ENCODE data around the gene BACH2.

Gene BACH2

GRCh38 chr6:90294614-90294988, 2.0 kb downstream of the BACH2 start:
- H3K36me3 ChIP-seq (replicated peaks in 1 of 2; ENCODE audit: control insufficient read depth in 2 of 2, insufficient read depth in 2 of 2, low read length in 2 of 2), result no peaks in the 10 kb centered on the region
- no peaks in the 10 kb centered on the region for H3K79me1 ChIP-seq (ENCODE audit: low read depth, low read length)
- H3K27me3 ChIP-seq (ENCODE audit: control insufficient read depth in 3 of 3, insufficient read depth in 3 of 3, low read depth in 1 of 3, low read length in 3 of 3), result peaks cover 0 to 11% (median 3%) of the 10 kb centered on the region in 3 experiments
- H3K4me3 ChIP-seq (ENCODE audit: low read length in 2 of 2), result peak overlapping the region in 1 of 2 donors; percentile 66
- H4K91ac ChIP-seq (ENCODE audit: low read depth, low read length, poor library complexity), result no peak overlapping the region
- no peak overlapping the region for H3K4ac ChIP-seq (ENCODE audit: low read length)
- no peak overlapping the region for H3K14ac ChIP-seq (ENCODE audit: low read length)
- no peak overlapping the region for H2BK15ac ChIP-seq (ENCODE audit: low read length)
- peak overlapping the region; percentile 86 for H2AFZ ChIP-seq (ENCODE audit: low read length)
- no peak overlapping the region for H3K23ac ChIP-seq (ENCODE audit: low read depth, low read length, poor library complexity)
- DNase-seq (ENCODE audit: low spot score), result no peak
- no peak overlapping the region for H2BK5ac ChIP-seq (ENCODE audit: low read length)
- no CpG with 5 or more reads among the region's 15 CpGs for WGBS, 2 donors (ENCODE audit: extremely low coverage in 2 of 2, insufficient read length in 2 of 2, insufficient replicate concordance in 1 of 2)
- H2BK12ac ChIP-seq (ENCODE audit: low read length), result no peak overlapping the region
- no peak overlapping the region for H4K8ac ChIP-seq (ENCODE audit: low read depth, low read length)
- no peaks in the 10 kb centered on the region for H3K9me3 ChIP-seq (replicated peaks in 1 of 2; ENCODE audit: control insufficient read depth in 2 of 2, insufficient read depth in 1 of 2, low read depth in 1 of 2, low read length in 2 of 2)
- no peak overlapping the region for H3K9ac ChIP-seq (ENCODE audit: low read depth, low read length, poor library complexity)
- H3K4me2 ChIP-seq (ENCODE audit: insufficient read depth, low read length, poor library complexity, severe bottlenecking), result peak overlapping the region; percentile 95
- no peak overlapping the region for H2AK5ac ChIP-seq (ENCODE audit: low read depth, low read length)
- no peak overlapping the region for H3K27ac ChIP-seq (replicated peaks; ENCODE audit: low read length)
- no peak overlapping the region for H2BK120ac ChIP-seq (ENCODE audit: low read depth, low read length)
- H3K4me1 ChIP-seq (ENCODE audit: control insufficient read depth in 2 of 2, insufficient read depth in 1 of 2, low read depth in 1 of 2, low read length in 2 of 2), result peaks cover 13 to 47% of the 10 kb centered on the region in 2 donors
- no peak overlapping the region for H3K18ac ChIP-seq (ENCODE audit: low read length)

- WGBS, 2 donors (ENCODE audit: extremely low coverage in 2 of 2, insufficient read length in 2 of 2, insufficient replicate concordance in 1 of 2), result no CpG with 5 or more reads among the region's 5 CpGs
Measured at GRCh38 chr6:90294008-90294511, 2.6 kb downstream of the BACH2 start.

GRCh38 chr6:90293319-90293953, 3.2 kb downstream of the BACH2 start:
- WGBS, 2 donors (ENCODE audit: extremely low coverage in 2 of 2, insufficient read length in 2 of 2, insufficient replicate concordance in 1 of 2), result no CpG with 5 or more reads among the region's 3 CpGs
- Histone ChIP-seq H3K36me3 (replicated peaks in 1 of 2; ENCODE audit: control insufficient read depth in 2 of 2, insufficient read depth in 2 of 2, low read length in 2 of 2) (no peaks in the 10 kb centered on the region), H3K4me2 (ENCODE audit: insufficient read depth, low read length, poor library complexity, severe bottlenecking) (no peak overlapping the region), H2BK12ac (ENCODE audit: low read length) (no peak overlapping the region), H3K27ac (replicated peaks; ENCODE audit: low read length) (no peak overlapping the region), H3K9ac (ENCODE audit: low read depth, low read length, poor library complexity) (no peak overlapping the region), H3K79me1 (ENCODE audit: low read depth, low read length) (no peaks in the 10 kb centered on the region), H2AFZ (ENCODE audit: low read length) (no peak overlapping the region), H2BK120ac (ENCODE audit: low read depth, low read length) (no peak overlapping the region), H4K8ac (ENCODE audit: low read depth, low read length) (no peak overlapping the region), H3K9me3 (replicated peaks in 1 of 2; ENCODE audit: control insufficient read depth in 2 of 2, insufficient read depth in 1 of 2, low read depth in 1 of 2, low read length in 2 of 2) (no peaks in the 10 kb centered on the region), H3K14ac (ENCODE audit: low read length) (no peak overlapping the region), H3K27me3 (ENCODE audit: control insufficient read depth in 3 of 3, insufficient read depth in 3 of 3, low read depth in 1 of 3, low read length in 3 of 3) (peaks cover 0 to 11% (median 0%) of the 10 kb centered on the region in 3 experiments), H3K18ac (ENCODE audit: low read length) (no peak overlapping the region), H3K4me3 (ENCODE audit: low read length in 2 of 2) (no peak overlapping the region), H3K4me1 (ENCODE audit: control insufficient read depth in 2 of 2, insufficient read depth in 1 of 2, low read depth in 1 of 2, low read length in 2 of 2) (peaks cover 13 to 47% of the 10 kb centered on the region in 2 donors), H4K91ac (ENCODE audit: low read depth, low read length, poor library complexity) (no peak overlapping the region), H2BK15ac (ENCODE audit: low read length) (no peak overlapping the region), H2AK5ac (ENCODE audit: low read depth, low read length) (no peak overlapping the region), H3K4ac (ENCODE audit: low read length) (no peak overlapping the region), H2BK5ac (ENCODE audit: low read length) (no peak overlapping the region), H3K23ac (ENCODE audit: low read depth, low read length, poor library complexity) (no peak overlapping the region)
- no peak for DNase-seq (ENCODE audit: low spot score)

More at GRCh38 chr6:90294008-90294511, 2.6 kb downstream of the BACH2 start:
- Histone ChIP-seq H2BK120ac (ENCODE audit: low read depth, low read length) (no peak overlapping the region), H3K79me1 (ENCODE audit: low read depth, low read length) (no peaks in the 10 kb centered on the region), H2BK5ac (ENCODE audit: low read length) (no peak overlapping the region), H2AK5ac (ENCODE audit: low read depth, low read length) (no peak overlapping the region), H3K4ac (ENCODE audit: low read length) (no peak overlapping the region), H3K27me3 (ENCODE audit: control insufficient read depth in 3 of 3, insufficient read depth in 3 of 3, low read depth in 1 of 3, low read length in 3 of 3) (peaks cover 0 to 11% (median 0%) of the 10 kb centered on the region in 3 experiments), H2AFZ (ENCODE audit: low read length) (no peak overlapping the region), H3K9ac (ENCODE audit: low read depth, low read length, poor library complexity) (no peak overlapping the region), H2BK15ac (ENCODE audit: low read length) (no peak overlapping the region), H3K18ac (ENCODE audit: low read length) (no peak overlapping the region), H3K4me3 (ENCODE audit: low read length in 2 of 2) (no peak overlapping the region), H4K91ac (ENCODE audit: low read depth, low read length, poor library complexity) (no peak overlapping the region), H3K4me2 (ENCODE audit: insufficient read depth, low read length, poor library complexity, severe bottlenecking) (no peak overlapping the region), H2BK12ac (ENCODE audit: low read length) (no peak overlapping the region), H3K9me3 (replicated peaks in 1 of 2; ENCODE audit: control insufficient read depth in 2 of 2, insufficient read depth in 1 of 2, low read depth in 1 of 2, low read length in 2 of 2) (no peaks in the 10 kb centered on the region), H3K14ac (ENCODE audit: low read length) (no peak overlapping the region), H3K4me1 (ENCODE audit: control insufficient read depth in 2 of 2, insufficient read depth in 1 of 2, low read depth in 1 of 2, low read length in 2 of 2) (peaks cover 15 to 47% of the 10 kb centered on the region in 2 donors), H3K36me3 (replicated peaks in 1 of 2; ENCODE audit: control insufficient read depth in 2 of 2, insufficient read depth in 2 of 2, low read length in 2 of 2) (no peaks in the 10 kb centered on the region), H3K27ac (replicated peaks; ENCODE audit: low read length) (no peak overlapping the region), H3K23ac (ENCODE audit: low read depth, low read length, poor library complexity) (no peak overlapping the region), H4K8ac (ENCODE audit: low read depth, low read length) (no peak overlapping the region)
- no peak for DNase-seq (ENCODE audit: low spot score)

- Histone ChIP-seq H3K79me1 (ENCODE audit: low read depth, low read length) (no peaks in the 10 kb centered on the region), H3K27ac (replicated peaks; ENCODE audit: low read length) (no peak overlapping the region), H3K4me3 (ENCODE audit: low read length in 2 of 2) (no peak overlapping the region), H3K9ac (ENCODE audit: low read depth, low read length, poor library complexity) (no peak overlapping the region), H3K9me3 (replicated peaks in 1 of 2; ENCODE audit: control insufficient read depth in 2 of 2, insufficient read depth in 1 of 2, low read depth in 1 of 2, low read length in 2 of 2) (no peaks in the 10 kb centered on the region), H4K8ac (ENCODE audit: low read depth, low read length) (no peak overlapping the region), H3K14ac (ENCODE audit: low read length) (no peak overlapping the region), H4K91ac (ENCODE audit: low read depth, low read length, poor library complexity) (no peak overlapping the region), H2BK12ac (ENCODE audit: low read length) (no peak overlapping the region), H3K27me3 (ENCODE audit: control insufficient read depth in 3 of 3, insufficient read depth in 3 of 3, low read depth in 1 of 3, low read length in 3 of 3) (peaks cover 0 to 11% (median 0%) of the 10 kb centered on the region in 3 experiments), H2BK120ac (ENCODE audit: low read depth, low read length) (no peak overlapping the region), H2BK15ac (ENCODE audit: low read length) (no peak overlapping the region), H2AFZ (ENCODE audit: low read length) (no peak overlapping the region), H3K36me3 (replicated peaks in 1 of 2; ENCODE audit: control insufficient read depth in 2 of 2, insufficient read depth in 2 of 2, low read length in 2 of 2) (no peaks in the 10 kb centered on the region), H3K4me2 (ENCODE audit: insufficient read depth, low read length, poor library complexity, severe bottlenecking) (no peak overlapping the region), H2AK5ac (ENCODE audit: low read depth, low read length) (no peak overlapping the region), H3K4ac (ENCODE audit: low read length) (no peak overlapping the region), H3K23ac (ENCODE audit: low read depth, low read length, poor library complexity) (no peak overlapping the region), H2BK5ac (ENCODE audit: low read length) (no peak overlapping the region), H3K18ac (ENCODE audit: low read length) (no peak overlapping the region), H3K4me1 (ENCODE audit: control insufficient read depth in 2 of 2, insufficient read depth in 1 of 2, low read depth in 1 of 2, low read length in 2 of 2) (peaks cover 6 to 37% of the 10 kb centered on the region in 2 donors)
- no CpG with 5 or more reads among the region's 4 CpGs for WGBS, 2 donors (ENCODE audit: extremely low coverage in 2 of 2, insufficient read length in 2 of 2, insufficient replicate concordance in 1 of 2)
- DNase-seq (ENCODE audit: low spot score), result no peak
Measured at GRCh38 chr6:90291565-90291964, 5.1 kb downstream of the BACH2 start.
